ENCODE results near the gene COPS3. TPM values are rescaled to one million over a fixed set of nuclear protein-coding genes. Genes with fewer than 3 reads are reported as not detected.

Gene COPS3
- total RNA-seq, 1 experiment from 2014 or later: 73.6 TPM

DNA sequence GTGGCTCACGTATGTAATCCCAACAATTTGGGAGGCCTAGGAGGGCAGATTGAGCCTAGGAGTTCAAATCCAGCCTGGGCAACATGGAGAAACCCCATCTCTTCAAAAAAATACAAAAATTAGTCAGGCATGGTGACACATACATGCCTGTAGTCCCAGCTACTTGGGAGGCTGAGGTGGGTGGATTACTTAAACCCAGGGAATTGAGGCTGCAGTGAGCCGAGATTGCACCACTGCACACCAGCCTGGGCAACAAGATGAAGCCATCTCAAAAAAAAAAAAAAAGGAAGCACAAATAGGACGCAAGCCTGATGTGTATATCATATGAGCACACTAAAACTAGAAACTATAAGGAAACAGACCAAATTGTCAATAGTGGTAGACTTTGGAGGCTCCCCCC, 27.0 kb downstream of the COPS3 start:
- intact Hi-C loops (cut with micrococcal nuclease; ENCODE audit: unreplicated experiment) (no loop called here), in situ Hi-C loops (cut with HindIII; ENCODE audit: low pct_unique_long_range_greater_than_20kb, low sequenced_read_pairs) (no loop called here)
- Histone ChIP-seq H3K4me1 (ENCODE audit: control insufficient read depth, insufficient read depth, low read length) (no peaks in the 10 kb centered on the region), H3K36me3 (ENCODE audit: control insufficient read depth, insufficient read depth, low read length) (peaks cover 7% of the 10 kb centered on the region), H3K27ac (ENCODE audit: low read length) (no peak overlapping the region), H3K9me3 (ENCODE audit: control insufficient read depth, insufficient read depth, low read depth, low read length) (no peaks in the 10 kb centered on the region), H3K4me3 (ENCODE audit: low read depth in 2 of 2, low read length in 2 of 2) (no peak overlapping the region), H3K27me3 (ENCODE audit: control insufficient read depth, insufficient read depth, low read length) (no peaks in the 10 kb centered on the region)
- ChIA-PET POLR2A (no interaction called here), CTCF (no interaction called here)
- DNase-seq (ENCODE audit: low read depth, low spot score) (no peak), ATAC-seq (no peak)
- BruUV-seq (replicated peaks): no TSS peak
- TF ChIP-seq, protein P1, sequence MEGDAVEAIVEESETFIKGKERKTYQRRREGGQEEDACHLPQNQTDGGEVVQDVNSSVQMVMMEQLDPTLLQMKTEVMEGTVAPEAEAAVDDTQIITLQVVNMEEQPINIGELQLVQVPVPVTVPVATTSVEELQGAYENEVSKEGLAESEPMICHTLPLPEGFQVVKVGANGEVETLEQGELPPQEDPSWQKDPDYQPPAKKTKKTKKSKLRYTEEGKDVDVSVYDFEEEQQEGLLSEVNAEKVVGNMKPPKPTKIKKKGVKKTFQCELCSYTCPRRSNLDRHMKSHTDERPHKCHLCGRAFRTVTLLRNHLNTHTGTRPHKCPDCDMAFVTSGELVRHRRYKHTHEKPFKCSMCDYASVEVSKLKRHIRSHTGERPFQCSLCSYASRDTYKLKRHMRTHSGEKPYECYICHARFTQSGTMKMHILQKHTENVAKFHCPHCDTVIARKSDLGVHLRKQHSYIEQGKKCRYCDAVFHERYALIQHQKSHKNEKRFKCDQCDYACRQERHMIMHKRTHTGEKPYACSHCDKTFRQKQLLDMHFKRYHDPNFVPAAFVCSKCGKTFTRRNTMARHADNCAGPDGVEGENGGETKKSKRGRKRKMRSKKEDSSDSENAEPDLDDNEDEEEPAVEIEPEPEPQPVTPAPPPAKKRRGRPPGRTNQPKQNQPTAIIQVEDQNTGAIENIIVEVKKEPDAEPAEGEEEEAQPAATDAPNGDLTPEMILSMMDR (IDR thresholded peaks at IDR 0.05): no peak
- TF ChIP-seq, protein P2, sequence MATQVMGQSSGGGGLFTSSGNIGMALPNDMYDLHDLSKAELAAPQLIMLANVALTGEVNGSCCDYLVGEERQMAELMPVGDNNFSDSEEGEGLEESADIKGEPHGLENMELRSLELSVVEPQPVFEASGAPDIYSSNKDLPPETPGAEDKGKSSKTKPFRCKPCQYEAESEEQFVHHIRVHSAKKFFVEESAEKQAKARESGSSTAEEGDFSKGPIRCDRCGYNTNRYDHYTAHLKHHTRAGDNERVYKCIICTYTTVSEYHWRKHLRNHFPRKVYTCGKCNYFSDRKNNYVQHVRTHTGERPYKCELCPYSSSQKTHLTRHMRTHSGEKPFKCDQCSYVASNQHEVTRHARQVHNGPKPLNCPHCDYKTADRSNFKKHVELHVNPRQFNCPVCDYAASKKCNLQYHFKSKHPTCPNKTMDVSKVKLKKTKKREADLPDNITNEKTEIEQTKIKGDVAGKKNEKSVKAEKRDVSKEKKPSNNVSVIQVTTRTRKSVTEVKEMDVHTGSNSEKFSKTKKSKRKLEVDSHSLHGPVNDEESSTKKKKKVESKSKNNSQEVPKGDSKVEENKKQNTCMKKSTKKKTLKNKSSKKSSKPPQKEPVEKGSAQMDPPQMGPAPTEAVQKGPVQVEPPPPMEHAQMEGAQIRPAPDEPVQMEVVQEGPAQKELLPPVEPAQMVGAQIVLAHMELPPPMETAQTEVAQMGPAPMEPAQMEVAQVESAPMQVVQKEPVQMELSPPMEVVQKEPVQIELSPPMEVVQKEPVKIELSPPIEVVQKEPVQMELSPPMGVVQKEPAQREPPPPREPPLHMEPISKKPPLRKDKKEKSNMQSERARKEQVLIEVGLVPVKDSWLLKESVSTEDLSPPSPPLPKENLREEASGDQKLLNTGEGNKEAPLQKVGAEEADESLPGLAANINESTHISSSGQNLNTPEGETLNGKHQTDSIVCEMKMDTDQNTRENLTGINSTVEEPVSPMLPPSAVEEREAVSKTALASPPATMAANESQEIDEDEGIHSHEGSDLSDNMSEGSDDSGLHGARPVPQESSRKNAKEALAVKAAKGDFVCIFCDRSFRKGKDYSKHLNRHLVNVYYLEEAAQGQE (IDR thresholded peaks at IDR 0.05; ENCODE audit: insufficient read depth in 1 of 2, low read depth in 2 of 2, low read length in 1 of 2): no peak
- no peak for TF ChIP-seq SIN3A (IDR thresholded peaks at IDR 0.05; ENCODE audit: borderline replicate concordance, insufficient read depth, low read depth, low read length)
- TF ChIP-seq TCF7L2 (IDR thresholded peaks at IDR 0.05; ENCODE audit: low read depth, low read length): no peak

DNA sequence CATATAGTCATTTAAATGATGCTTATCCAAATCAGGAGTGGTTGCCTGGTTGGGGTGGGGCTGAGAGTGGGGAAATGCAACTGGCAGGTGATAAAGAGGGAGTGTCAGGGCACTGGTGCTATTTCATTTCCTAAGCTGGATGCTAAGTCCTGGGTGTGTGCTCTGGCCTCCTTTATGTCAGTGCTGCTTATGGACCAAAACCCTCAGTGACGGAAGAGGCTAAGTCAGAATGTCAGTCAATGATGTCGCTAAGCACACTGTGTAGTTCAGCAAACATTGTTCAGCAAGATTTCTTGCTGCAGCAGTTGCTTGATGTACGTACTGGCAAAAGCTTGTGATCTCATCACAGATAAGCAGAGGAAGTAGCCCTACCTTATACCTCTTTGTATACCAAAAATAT, 27.6 kb downstream of the COPS3 start:
- POLR2A ChIA-PET: no interaction called here
- intact Hi-C loops (cut with micrococcal nuclease; ENCODE audit: unreplicated experiment): no loop called here
- Histone ChIP-seq H3K4me3 (ENCODE audit: low read depth in 2 of 2, low read length in 2 of 2) (no peak overlapping the region), H3K27me3 (ENCODE audit: control insufficient read depth, insufficient read depth, low read length) (no peaks in the 10 kb centered on the region), H3K9me3 (ENCODE audit: control insufficient read depth, insufficient read depth, low read depth, low read length) (no peaks in the 10 kb centered on the region), H3K4me1 (ENCODE audit: control insufficient read depth, insufficient read depth, low read length) (no peaks in the 10 kb centered on the region), H3K27ac (ENCODE audit: low read length) (no peak overlapping the region), H3K36me3 (ENCODE audit: control insufficient read depth, insufficient read depth, low read length) (peaks cover 5% of the 10 kb centered on the region)
- in situ Hi-C loops (cut with HindIII; ENCODE audit: low pct_unique_long_range_greater_than_20kb, low sequenced_read_pairs): no loop called here
- DNase-seq (ENCODE audit: low read depth, low spot score) (no peak), ATAC-seq (no peak)
- CTCF ChIA-PET: no interaction called here
- TF ChIP-seq SIN3A (IDR thresholded peaks at IDR 0.05; ENCODE audit: borderline replicate concordance, insufficient read depth, low read depth, low read length) (no peak), TCF7L2 (IDR thresholded peaks at IDR 0.05; ENCODE audit: low read depth, low read length) (no peak), POLR2AphosphoS5 (IDR thresholded peaks at IDR 0.05; ENCODE audit: low read depth, low read length) (no peak)
- TF ChIP-seq, protein P2 (IDR thresholded peaks at IDR 0.05; ENCODE audit: insufficient read depth in 1 of 2, low read depth in 2 of 2, low read length in 1 of 2): no peak
- TF ChIP-seq, protein P1 (IDR thresholded peaks at IDR 0.05): no peak
- BruUV-seq (replicated peaks): no TSS peak

Data from Panc1 (cell line).